ENCODE measurements around the gene UGT1A1.

UGT1A1 gene

GRCh38 chr2:233773854-233774253 lies 13.8 kb downstream of the UGT1A1 start:
- TF ChIP-seq POU2F2 (IDR thresholded peaks at IDR 0.05; ENCODE audit: low read depth, low read length): no peak
- TF ChIP-seq POLR2AphosphoS5 (IDR thresholded peaks at IDR 0.05; ENCODE audit: low read depth, low read length): no peak
- TF ChIP-seq TAF1 (IDR thresholded peaks at IDR 0.05; ENCODE audit: low read depth, low read length): no peak
- no peak for TF ChIP-seq POLR2A (IDR thresholded peaks at IDR 0.05; ENCODE audit: low read depth, low read length)
- no peak for TF ChIP-seq SPI1 (IDR thresholded peaks at IDR 0.05; ENCODE audit: low read depth, low read length)
- no peak for TF ChIP-seq PAX5 (IDR thresholded peaks at IDR 0.05; ENCODE audit: insufficient read depth, low read length, severe bottlenecking)
- DNase-seq (ENCODE audit: insufficient read length, low spot score) (no peak), FAIRE-seq (no peak)

DNA sequence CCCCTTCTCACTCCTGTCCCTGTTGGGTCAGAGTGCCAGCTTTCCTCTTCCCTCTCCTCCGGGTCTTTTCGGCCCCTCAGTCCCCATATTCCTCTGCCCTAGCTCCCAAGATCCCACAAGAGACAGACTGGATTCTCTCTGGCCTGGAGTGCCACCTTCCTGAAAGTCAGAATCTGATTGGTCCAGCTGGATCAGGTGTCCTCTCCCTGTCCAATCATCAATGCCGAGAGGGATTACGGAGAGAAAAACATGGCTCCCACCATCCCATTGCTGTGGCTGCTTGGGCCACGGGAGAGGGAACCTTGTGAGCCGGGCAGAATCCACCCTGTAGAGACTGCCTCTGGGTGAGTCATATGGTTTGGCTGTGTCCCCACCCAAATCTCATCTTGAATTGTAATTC lies 15.3 kb downstream of the UGT1A1 start:
- FAIRE-seq (no peak), DNase-seq (ENCODE audit: insufficient read length, low spot score) (no peak)
- TF ChIP-seq POLR2A (IDR thresholded peaks at IDR 0.05; ENCODE audit: low read depth, low read length): no peak
- no peak for TF ChIP-seq PAX5 (IDR thresholded peaks at IDR 0.05; ENCODE audit: insufficient read depth, low read length, severe bottlenecking)
- no peak for TF ChIP-seq SPI1 (IDR thresholded peaks at IDR 0.05; ENCODE audit: low read depth, low read length)
- no peak for TF ChIP-seq TAF1 (IDR thresholded peaks at IDR 0.05; ENCODE audit: low read depth, low read length)
- TF ChIP-seq POLR2AphosphoS5 (IDR thresholded peaks at IDR 0.05; ENCODE audit: low read depth, low read length): no peak
- no peak for TF ChIP-seq POU2F2 (IDR thresholded peaks at IDR 0.05; ENCODE audit: low read depth, low read length)

- TF ChIP-seq SPI1 (IDR thresholded peaks at IDR 0.05; ENCODE audit: low read depth, low read length) (no peak), POU2F2 (IDR thresholded peaks at IDR 0.05; ENCODE audit: low read depth, low read length) (no peak), PAX5 (IDR thresholded peaks at IDR 0.05; ENCODE audit: insufficient read depth, low read length, severe bottlenecking) (no peak), POLR2AphosphoS5 (IDR thresholded peaks at IDR 0.05; ENCODE audit: low read depth, low read length) (no peak), POLR2A (IDR thresholded peaks at IDR 0.05; ENCODE audit: low read depth, low read length) (no peak), TAF1 (IDR thresholded peaks at IDR 0.05; ENCODE audit: low read depth, low read length) (no peak)
- DNase-seq (ENCODE audit: insufficient read length, low spot score): no peak
- no peak for FAIRE-seq
Measured at GRCh38 chr2:233778030-233778429, 18.0 kb downstream of the UGT1A1 start, which contains the start of gene MROH2A. Gene MROH2A (plus strand): TSS chr2:233778330. CDS start chr2:233779359, 1,029 bp downstream.

GRCh38 chr2:233779722-233780121 lies 19.7 kb downstream of the UGT1A1 start:
- no peak for TF ChIP-seq POLR2AphosphoS5 (IDR thresholded peaks at IDR 0.05; ENCODE audit: low read depth, low read length)
- TF ChIP-seq POU2F2 (IDR thresholded peaks at IDR 0.05; ENCODE audit: low read depth, low read length): no peak
- no peak for TF ChIP-seq POLR2A (IDR thresholded peaks at IDR 0.05; ENCODE audit: low read depth, low read length)
- no peak for TF ChIP-seq SPI1 (IDR thresholded peaks at IDR 0.05; ENCODE audit: low read depth, low read length)
- TF ChIP-seq PAX5 (IDR thresholded peaks at IDR 0.05; ENCODE audit: insufficient read depth, low read length, severe bottlenecking): no peak
- no peak for TF ChIP-seq TAF1 (IDR thresholded peaks at IDR 0.05; ENCODE audit: low read depth, low read length)
- FAIRE-seq: no peak

GRCh38 chr2:233780771-233781170 lies 20.7 kb downstream of the UGT1A1 start:
- FAIRE-seq (no peak), DNase-seq (ENCODE audit: insufficient read length, low spot score) (no peak)
- TF ChIP-seq POLR2AphosphoS5 (IDR thresholded peaks at IDR 0.05; ENCODE audit: low read depth, low read length) (no peak), TAF1 (IDR thresholded peaks at IDR 0.05; ENCODE audit: low read depth, low read length) (no peak), POLR2A (IDR thresholded peaks at IDR 0.05; ENCODE audit: low read depth, low read length) (no peak), PAX5 (IDR thresholded peaks at IDR 0.05; ENCODE audit: insufficient read depth, low read length, severe bottlenecking) (no peak), SPI1 (IDR thresholded peaks at IDR 0.05; ENCODE audit: low read depth, low read length) (no peak)

More at GRCh38 chr2:233779722-233780121, 19.7 kb downstream of the UGT1A1 start:
- DNase-seq (ENCODE audit: insufficient read length, low spot score): no peak

GRCh38 chr2:233789554-233789953 lies 29.5 kb downstream of the UGT1A1 start:
- no peak for TF ChIP-seq POLR2AphosphoS5 (IDR thresholded peaks at IDR 0.05; ENCODE audit: low read depth, low read length)
- TF ChIP-seq SPI1 (IDR thresholded peaks at IDR 0.05; ENCODE audit: low read depth, low read length): no peak
- TF ChIP-seq POLR2A (IDR thresholded peaks at IDR 0.05; ENCODE audit: low read depth, low read length): no peak
- no peak for FAIRE-seq
- no peak for DNase-seq (ENCODE audit: insufficient read length, low spot score)

- DNase-seq (ENCODE audit: insufficient read length, low spot score) (no peak), FAIRE-seq (no peak)
- TF ChIP-seq PAX5 (IDR thresholded peaks at IDR 0.05; ENCODE audit: insufficient read depth, low read length, severe bottlenecking) (no peak), POLR2AphosphoS5 (IDR thresholded peaks at IDR 0.05; ENCODE audit: low read depth, low read length) (no peak), TAF1 (IDR thresholded peaks at IDR 0.05; ENCODE audit: low read depth, low read length) (no peak), POLR2A (IDR thresholded peaks at IDR 0.05; ENCODE audit: low read depth, low read length) (no peak), SPI1 (IDR thresholded peaks at IDR 0.05; ENCODE audit: low read depth, low read length) (no peak), POU2F2 (IDR thresholded peaks at IDR 0.05; ENCODE audit: low read depth, low read length) (no peak)
Measured at GRCh38 chr2:233791151-233791882, 31.2 kb downstream of the UGT1A1 start.

DNA sequence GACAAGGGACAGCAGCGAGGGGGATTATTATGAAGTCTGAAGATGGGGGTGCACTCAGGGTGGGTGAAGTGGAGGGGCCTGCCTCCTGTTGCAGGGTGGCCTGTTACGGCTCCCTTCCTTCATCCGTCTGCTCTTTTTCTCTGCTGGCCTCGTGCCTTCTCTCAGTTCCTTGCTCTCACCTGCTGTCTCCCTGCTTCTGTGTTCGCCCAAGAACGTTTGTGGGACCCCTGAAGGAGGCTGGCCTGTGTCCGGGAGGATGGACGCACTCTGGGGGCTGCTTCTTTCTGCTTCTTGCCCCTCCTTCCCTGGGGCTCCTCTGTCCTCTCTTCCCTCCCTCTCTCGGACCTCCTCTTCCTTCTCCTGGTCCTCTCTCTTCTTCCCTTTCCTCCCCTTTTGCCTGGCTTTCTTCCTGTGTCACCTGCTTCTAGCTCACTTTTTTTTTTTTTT lies 31.8 kb downstream of the UGT1A1 start:
- FAIRE-seq: no peak
- DNase-seq (ENCODE audit: insufficient read length, low spot score): no peak
- TF ChIP-seq POU2F2 (IDR thresholded peaks at IDR 0.05; ENCODE audit: low read depth, low read length) (no peak), SPI1 (IDR thresholded peaks at IDR 0.05; ENCODE audit: low read depth, low read length) (no peak), POLR2A (IDR thresholded peaks at IDR 0.05; ENCODE audit: low read depth, low read length) (no peak), POLR2AphosphoS5 (IDR thresholded peaks at IDR 0.05; ENCODE audit: low read depth, low read length) (no peak), PAX5 (IDR thresholded peaks at IDR 0.05; ENCODE audit: insufficient read depth, low read length, severe bottlenecking) (no peak), TAF1 (IDR thresholded peaks at IDR 0.05; ENCODE audit: low read depth, low read length) (no peak)

DNA sequence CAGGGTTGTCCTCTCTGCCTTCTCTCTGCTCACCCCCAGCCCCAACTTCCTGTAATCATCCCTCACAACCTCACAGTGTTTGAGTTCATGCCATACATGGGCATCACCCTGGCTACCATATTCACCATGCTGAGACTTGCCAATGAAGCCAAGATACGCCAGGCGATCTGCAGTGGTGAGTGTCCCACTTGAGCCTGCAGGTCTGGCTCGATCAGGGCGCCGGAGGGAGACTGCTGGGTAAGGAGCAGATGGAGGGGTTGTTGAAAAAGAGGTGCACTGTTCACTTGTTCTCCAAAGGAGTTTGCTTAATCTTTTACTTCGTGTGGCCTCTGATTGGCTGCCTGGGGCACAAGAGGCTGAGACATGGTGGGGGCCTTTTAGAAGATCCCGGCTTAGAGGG lies 32.6 kb downstream of the UGT1A1 start:
- no peak for TF ChIP-seq TAF1 (IDR thresholded peaks at IDR 0.05; ENCODE audit: low read depth, low read length)
- TF ChIP-seq PAX5 (IDR thresholded peaks at IDR 0.05; ENCODE audit: insufficient read depth, low read length, severe bottlenecking): no peak
- TF ChIP-seq SPI1 (IDR thresholded peaks at IDR 0.05; ENCODE audit: low read depth, low read length): no peak
- no peak for TF ChIP-seq POLR2A (IDR thresholded peaks at IDR 0.05; ENCODE audit: low read depth, low read length)
- TF ChIP-seq POU2F2 (IDR thresholded peaks at IDR 0.05; ENCODE audit: low read depth, low read length): no peak
- TF ChIP-seq POLR2AphosphoS5 (IDR thresholded peaks at IDR 0.05; ENCODE audit: low read depth, low read length): no peak
- DNase-seq (ENCODE audit: insufficient read length, low spot score): no peak
- FAIRE-seq: no peak

Measured in GM12891 (cell line).